Fibroblast of villous mesenchyme (primary cell): ENCODE measurements around the gene FAT1. TPM values are rescaled to one million over a fixed set of nuclear protein-coding genes. Genes with fewer than 3 reads are reported as not detected.

ENCODE experiments used
- DNase-seq: peaks from one replicate; pipeline ENCODE4 v3.0.0-alpha.2; 2010; ENCODE audit warnings: low read depth
- H3K4me3 ChIP-seq: 2 replicates; pipeline ENCODE4 v1.5.1; 2011; ENCODE audit warnings: low read depth, mild to moderate bottlenecking, low read length
- CTCF ChIP-seq: IDR thresholded peaks from 2 replicates; pipeline ENCODE4 v1.5.1; 2012; ENCODE audit warnings: low read depth, mild to moderate bottlenecking, low read length; ENCODE audit not compliant: insufficient read depth
- total RNA-seq: library from RNA; depleted of rRNA; stranded (reverse); fragments of >200 nt; gene quantifications from 2 replicates; pipeline ENCODE4 v1.2.3, GENCODE V29; 2012

Gene FAT1
- total RNA-seq, 1 donor, result 454 TPM

- no peak for DNase-seq
- no peak for TF ChIP-seq CTCF
- no peak overlapping the region for H3K4me3 ChIP-seq
Measured at GRCh38 chr4:186749611-186750281, 26.1 kb upstream of the FAT1 start.

- DNase-seq, result peak; percentile 44
- no peak overlapping the region for H3K4me3 ChIP-seq
- TF ChIP-seq CTCF, result no peak
Measured at GRCh38 chr4:186746581-186746980, 22.9 kb upstream of the FAT1 start.

GRCh38 chr4:186743261-186743660 lies 19.6 kb upstream of the FAT1 start:
- no peak for TF ChIP-seq CTCF
- no peak overlapping the region for H3K4me3 ChIP-seq
- DNase-seq, result peak; percentile 28

- H3K4me3 ChIP-seq, result no peak overlapping the region
- no peak for DNase-seq
- TF ChIP-seq CTCF, result no peak
Measured at GRCh38 chr4:186740822-186741221, 17.2 kb upstream of the FAT1 start.

GRCh38 chr4:186739802-186740434 lies 16.3 kb upstream of the FAT1 start:
- no peak overlapping the region for H3K4me3 ChIP-seq
- no peak for DNase-seq
- no peak for TF ChIP-seq CTCF

- TF ChIP-seq CTCF, result no peak
- H3K4me3 ChIP-seq, result no peak overlapping the region
- DNase-seq, result no peak
Measured at GRCh38 chr4:186739317-186739716, 15.7 kb upstream of the FAT1 start.
